NCI-H82 (cell line): ENCODE measurements around the gene PLCB1.
"Not testable (repeated sequence)": the region's sequence is repeated elsewhere in the genome, so short reads cannot be mapped to it uniquely, and the experiment has no call there.

Experiments used
- DNase-seq: peaks from one replicate; lab custom pipeline; 2025; lab: John Stamatoyannopoulos, UW

The PLCB1 gene

GRCh38 chr20:8131598-8132483, at the start of gene PLCB1:
Gene PLCB1, plus strand, starts transcription at chr20:8132266. Its CDS starts 386 bp downstream, at chr20:8132652.
- peak; percentile 88 for DNase-seq

DNA sequence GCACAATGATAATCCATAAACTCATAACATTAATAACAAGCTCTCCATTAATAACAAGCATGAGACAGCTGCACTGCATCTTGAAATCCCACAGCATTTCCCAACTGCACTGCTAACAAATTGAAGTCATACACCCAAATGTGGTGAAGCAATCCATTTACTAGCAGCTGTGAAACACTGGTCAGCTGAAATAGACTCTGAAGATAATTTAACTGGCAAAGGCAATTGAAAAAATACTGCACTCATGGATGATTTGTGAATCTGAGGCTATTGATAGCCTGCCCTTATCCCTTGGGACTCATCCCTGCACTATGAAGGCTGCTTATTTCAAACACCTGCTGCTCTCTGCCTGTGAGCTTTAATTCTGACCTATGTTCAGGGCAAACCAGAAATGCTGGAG, 49.1 kb upstream of the PLCB1 start:
- peak; percentile 74 for DNase-seq

DNA sequence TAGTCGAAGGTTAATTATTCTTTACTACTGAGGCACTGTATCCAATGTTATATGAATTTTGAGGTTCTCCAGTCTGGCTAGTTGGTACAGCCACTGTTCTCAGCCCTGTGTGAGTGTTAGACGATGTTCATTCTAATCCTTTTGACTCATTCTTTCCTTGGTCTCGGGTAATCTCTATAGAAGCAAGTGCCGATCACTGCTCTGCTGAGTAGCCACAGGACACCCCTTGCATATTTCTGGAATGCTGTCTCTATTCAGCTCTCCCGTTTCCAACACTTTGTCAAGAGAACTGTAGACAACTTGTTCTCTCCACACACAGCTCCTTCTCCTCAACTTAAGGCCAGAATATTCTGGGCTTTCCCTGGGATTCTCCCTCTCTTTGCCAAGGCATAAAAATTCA, 42.4 kb upstream of the PLCB1 start:
- DNase-seq = peak; percentile 14

- DNase-seq = no peak
Observed at GRCh38 chr20:8094415-8094818, 37.6 kb upstream of the PLCB1 start.

- no peak for DNase-seq
Observed at GRCh38 chr20:8094850-8095249, 37.2 kb upstream of the PLCB1 start.

DNA sequence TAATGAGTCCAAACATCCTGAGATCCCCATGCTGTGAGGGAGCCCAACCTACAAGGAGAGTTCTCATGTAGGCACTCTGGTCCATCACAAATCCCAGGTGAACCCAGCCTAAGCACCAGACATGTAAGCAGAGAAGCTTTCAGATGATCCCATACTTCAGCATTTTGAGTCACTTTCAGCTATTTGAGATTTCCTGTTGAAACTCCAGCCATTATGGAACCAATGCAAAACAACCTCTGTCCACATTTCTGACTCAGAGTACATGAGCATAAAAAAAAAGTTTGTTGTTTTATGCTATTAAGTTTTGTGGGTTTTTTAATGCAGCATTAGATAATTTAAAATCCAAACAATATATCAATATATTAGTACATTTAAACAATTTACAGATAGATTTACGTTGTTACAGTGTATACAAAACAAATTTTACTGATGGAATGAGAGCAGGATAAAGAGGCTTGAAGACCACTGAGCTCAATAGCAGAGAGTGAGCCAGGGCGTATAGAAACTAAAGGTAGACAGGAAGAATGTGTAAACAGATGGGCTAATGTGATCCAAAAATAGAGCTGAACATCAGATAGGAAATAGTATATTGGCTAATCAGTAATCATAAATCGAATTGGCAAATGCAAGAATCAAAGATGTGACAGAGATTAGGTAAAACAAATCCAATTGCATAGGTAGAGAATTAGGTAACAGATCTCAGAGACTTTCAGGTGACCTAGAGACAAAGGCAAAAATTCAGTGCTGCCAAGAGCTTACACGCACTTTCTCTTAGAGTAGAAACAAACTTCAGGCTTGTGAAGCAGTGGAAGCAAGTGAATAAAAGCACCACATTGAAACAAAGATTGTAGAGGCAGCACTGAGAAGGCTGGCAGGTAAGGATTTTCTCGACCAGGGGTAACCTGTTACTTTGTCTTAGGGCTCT, 36.2 kb upstream of the PLCB1 start:
- DNase-seq = no peak

DNA sequence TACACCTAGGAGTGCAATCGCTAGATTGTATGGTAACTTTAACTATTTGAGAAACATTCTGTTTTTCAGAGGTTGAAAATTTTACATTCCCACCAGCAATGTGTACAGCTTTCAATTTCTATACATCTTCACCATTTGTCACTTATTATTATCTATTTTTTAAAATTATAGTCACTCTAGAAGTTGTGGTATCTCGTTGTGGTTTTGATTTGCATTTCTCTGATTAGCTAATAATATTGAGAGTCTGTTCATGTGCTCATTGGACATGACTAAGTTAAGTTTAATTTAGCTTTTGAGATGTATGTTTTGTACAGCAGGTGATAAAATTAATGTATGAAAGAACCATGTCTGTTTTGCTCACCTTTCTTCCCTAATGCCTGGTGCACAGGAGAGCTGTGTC, 34.8 kb upstream of the PLCB1 start:
- DNase-seq = no peak

- no peak for DNase-seq
Observed at GRCh38 chr20:8104252-8104651, 27.8 kb upstream of the PLCB1 start.

- not testable (repeated sequence) for DNase-seq
Observed at GRCh38 chr20:8114612-8115011, 17.5 kb upstream of the PLCB1 start.

GRCh38 chr20:8115436-8115835, 16.6 kb upstream of the PLCB1 start:
- no peak for DNase-seq

- DNase-seq = no peak
Observed at GRCh38 chr20:8116067-8116811, 15.8 kb upstream of the PLCB1 start.

DNA sequence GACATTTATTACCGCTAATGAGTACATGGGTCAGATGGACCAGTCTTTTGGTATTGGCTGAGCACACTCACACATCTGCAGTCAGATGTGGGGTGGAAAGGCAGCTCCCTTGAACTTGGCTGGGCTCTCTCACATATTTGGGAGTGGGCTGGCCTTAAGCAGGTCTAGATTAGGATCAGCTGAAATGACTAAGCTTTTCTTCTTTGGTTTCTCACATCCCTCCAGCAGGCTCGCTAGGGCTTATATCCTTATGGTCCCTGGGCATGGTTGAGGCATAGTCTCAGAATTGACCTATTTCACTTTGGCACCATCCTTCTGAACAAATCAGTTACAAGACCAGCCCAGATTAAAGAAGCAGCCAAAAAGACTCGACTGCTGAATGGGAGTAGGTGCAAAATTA, 14.4 kb upstream of the PLCB1 start:
- DNase-seq = peak; percentile 17

- DNase-seq = no peak
Observed at GRCh38 chr20:8118039-8118438, 14.0 kb upstream of the PLCB1 start.

DNA sequence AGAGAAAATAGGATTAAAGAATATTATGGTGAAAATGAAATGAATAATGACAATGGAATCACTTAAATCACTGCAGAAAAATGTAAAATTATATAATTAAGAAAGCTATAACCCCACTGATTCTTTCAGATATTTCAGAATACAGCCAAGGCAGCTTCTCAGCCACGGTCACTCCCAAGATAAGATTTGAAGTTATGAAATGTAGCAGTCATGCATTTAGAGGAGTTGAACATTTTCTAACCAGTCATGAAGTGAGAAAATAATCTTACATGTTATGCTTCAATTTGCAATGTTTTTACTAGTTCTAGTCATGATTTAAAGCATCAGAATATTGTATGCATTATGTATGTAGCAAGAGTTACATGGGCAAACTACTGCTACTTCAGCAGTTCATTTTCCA, 13.3 kb upstream of the PLCB1 start:
- no peak for DNase-seq

GRCh38 chr20:8121666-8122065, 10.4 kb upstream of the PLCB1 start:
- no peak for DNase-seq

GRCh38 chr20:8124639-8125038, 7.4 kb upstream of the PLCB1 start:
- no peak for DNase-seq

- no peak for DNase-seq
Observed at GRCh38 chr20:8126181-8126580, 5.9 kb upstream of the PLCB1 start.

DNA sequence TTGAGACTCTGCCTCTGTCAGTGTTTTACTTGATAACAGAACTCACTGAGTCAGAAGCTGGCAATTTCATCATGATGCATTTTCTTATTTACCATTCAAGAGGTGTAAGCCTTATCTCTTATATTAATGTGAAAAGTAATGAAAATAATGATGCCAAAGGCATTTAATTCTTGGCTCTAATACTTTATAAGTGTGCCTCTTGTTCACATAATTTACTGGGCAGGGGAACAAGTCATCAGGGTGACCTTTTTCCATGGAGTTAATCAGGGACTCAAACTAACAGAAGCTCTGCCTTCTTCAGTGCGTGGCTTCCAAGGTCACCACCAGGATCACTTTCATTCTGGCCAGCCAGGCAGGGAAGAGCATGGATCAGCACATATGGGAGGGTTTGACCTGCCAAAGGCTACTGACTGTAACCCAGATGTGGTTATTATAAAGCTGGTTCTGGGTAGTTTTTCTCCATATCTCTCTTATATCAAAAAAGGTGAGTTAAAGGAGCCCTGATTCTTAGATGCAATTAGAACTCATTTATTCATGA, 5.2 kb upstream of the PLCB1 start:
- no peak for DNase-seq

DNA sequence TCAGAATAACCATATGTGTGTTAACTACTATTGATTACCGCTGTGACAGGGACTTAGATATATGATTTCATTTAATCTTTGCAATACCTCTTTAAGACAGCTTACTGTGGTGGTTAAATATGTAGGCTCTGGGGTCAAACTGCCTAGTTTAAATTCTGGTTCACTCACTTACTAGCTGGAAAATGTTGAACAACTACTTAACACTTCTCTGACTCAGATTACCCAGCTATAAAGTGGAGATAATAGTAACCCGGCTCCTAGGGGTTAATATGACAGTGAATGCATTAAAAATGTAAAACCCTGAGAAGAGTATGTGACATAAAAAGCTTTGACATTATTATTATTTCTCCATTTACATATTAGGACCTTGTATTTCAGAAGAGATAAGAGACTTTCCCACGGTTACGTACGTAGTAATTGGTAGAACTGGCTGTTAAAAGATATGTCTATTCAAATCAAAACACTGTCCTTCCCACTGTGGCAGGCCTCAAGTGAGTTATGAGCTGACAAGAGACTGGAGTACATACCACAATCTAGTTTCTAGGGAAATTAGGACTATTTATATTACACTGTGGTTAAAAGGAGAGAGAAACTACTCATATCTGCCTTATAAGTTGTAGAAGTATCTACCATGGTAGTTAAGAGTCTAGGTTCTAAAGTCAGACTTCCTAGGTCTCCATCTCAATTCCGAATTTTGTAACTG, 4.4 kb upstream of the PLCB1 start:
- no peak for DNase-seq

DNA sequence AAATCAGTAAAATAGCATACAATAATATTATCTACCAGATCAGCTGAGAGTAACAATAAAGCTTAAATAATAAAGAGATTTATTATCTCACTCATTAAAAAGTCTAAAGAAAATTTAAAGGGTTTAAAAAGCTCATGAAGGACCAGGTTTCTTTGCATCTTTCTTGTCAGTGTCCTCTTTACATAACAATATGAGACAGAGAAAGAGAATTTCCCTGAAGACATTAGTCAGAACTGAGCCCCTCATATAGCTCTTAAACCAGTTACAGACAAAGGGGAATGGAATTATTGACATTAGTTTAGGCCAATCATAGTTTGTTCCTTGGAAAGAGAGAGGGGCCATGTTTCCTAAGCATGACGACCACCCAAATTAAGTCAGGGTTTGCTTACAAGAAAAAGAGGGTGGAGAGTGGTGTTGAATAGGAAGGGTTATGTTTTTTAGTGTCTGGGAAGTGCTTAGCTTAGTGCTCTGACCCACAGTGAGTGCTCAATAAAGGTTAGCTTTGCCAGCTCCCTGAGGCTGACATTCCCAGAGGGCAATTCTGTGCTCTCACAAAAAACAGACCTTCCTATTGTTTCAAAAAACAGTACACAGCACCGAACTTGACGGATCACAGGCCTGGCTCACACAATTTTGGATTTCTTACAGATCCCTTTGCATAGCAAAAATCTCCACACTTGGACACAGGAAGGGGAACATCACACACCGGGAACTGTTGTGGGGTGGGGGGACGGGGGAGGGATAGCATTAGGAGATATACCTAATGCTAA, 3.6 kb upstream of the PLCB1 start:
- DNase-seq = no peak
